Activated CD4-positive, alpha-beta T cell treated with anti-CD3 and anti-CD28 coated beads, Interleukin-2, Interleukin-4, amounts not matched to agents 100 ng/mL and 50 ng/mL, durations not matched to agents 16 hours and 8 hours (primary cell): Measurements from ENCODE around the gene PRKCG.

ENCODE experiments used
- DNase-seq: peaks from one replicate; pipeline ENCODE4 v3.0.0-alpha.2; 2020; ENCODE audit warnings: low spot score

Gene PRKCG

DNA sequence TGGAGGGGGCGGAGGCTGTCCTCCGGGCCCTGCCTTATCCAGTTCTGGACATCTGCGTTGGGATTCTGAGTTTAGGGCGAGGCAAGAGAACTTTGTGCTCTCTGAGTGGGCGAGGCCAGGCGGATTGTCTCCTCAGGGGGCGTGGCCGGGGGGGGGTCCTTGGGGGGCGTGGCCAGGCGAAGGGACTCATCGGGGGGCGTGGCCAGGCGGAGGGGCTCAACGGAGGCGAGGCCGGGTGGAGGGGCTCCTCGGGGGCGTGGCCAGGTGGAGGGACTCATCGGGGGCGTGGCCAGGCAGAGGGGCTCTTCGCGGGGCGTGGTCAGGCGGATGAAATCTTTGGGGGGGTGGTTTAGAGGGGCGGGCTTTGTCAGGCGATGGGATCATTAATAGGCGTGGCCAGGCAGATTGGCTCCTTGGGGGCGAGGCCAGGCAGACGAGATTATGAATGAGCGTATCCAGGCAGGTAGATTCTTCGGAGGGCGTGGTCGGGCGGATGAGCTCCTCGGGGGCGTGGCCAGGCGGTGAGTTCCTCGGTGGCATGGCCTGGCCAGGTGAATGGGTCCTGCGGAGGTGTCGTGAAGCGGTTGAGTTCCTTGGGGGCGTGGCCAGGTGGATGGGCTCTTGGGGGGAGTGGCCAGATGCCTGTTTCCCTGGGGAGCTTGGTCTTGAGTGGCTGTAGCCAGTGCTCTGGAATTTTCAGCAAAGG, 16.8 kb downstream of the PRKCG start:
- no peak for DNase-seq

DNA sequence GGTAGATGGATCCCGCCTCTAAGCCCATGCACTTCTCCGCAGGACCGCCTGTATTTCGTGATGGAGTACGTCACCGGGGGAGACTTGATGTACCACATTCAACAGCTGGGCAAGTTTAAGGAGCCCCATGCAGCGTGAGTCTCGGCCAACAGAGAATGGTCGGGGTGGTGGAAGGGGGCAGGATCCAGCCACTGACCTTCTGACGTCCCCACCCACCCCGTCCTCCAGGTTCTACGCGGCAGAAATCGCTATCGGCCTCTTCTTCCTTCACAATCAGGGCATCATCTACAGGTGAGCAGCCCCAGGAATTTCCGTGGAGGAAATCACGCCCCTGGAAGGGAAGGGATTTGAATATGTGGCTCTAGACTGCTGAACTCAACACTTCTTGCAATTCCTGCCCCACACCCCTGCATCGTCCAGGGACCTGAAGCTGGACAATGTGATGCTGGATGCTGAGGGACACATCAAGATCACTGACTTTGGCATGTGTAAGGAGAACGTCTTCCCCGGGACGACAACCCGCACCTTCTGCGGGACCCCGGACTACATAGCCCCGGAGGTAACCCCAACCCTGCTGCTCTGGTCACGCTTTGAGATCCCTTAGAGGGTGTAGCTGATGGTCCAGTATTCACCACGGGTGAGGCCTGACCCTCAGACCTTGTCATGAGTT, 18.3 kb downstream of the PRKCG start:
- no peak for DNase-seq

DNA sequence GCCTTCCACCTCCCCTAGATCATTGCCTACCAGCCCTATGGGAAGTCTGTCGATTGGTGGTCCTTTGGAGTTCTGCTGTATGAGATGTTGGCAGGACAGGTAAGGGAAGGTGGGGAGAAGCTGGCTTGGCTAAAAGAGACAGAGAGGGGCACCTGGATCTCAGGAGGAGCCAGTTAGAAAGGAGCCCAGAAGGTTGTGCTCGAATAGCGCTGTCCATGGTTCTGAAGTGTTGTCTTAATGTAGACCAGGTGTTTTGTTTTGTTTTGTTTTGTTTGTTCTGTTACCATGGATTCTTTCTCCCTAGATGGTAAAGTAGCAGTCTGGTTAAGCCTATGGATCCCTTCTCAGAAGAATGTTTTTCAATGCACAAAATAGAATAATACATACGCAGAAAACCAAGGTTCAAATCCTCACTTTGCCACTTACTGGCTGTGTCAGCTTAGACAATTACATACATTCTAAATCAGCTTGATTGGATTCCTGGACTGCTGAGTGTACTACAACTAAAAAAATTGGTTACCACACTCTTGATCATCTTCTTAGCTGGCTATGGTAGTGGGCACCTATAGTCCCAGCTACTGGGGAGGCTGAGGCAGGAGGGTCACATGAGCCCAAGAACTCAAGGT, 21.2 kb downstream of the PRKCG start:
- DNase-seq, result peak; percentile 35

DNA sequence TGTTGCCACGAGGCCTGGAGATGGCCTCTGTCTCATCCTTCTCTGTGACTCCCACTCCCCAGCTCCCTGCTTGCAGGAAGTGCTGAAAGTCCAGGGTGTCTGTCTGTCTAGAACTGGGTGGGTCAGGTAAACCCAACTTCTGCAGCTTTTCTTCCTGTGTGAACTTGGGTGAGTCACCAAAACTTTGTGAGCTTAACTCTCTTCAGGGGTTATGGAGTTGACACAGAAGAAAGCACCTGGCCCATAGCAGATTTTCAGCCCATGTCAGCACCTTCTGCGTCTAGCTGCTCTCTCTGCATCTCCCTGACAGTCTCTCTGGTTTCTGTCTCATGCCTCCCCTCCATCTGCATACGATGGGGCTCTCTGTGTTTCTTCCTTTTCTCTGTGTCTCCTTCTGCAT, 22.9 kb downstream of the PRKCG start:
- DNase-seq, result no peak

DNA sequence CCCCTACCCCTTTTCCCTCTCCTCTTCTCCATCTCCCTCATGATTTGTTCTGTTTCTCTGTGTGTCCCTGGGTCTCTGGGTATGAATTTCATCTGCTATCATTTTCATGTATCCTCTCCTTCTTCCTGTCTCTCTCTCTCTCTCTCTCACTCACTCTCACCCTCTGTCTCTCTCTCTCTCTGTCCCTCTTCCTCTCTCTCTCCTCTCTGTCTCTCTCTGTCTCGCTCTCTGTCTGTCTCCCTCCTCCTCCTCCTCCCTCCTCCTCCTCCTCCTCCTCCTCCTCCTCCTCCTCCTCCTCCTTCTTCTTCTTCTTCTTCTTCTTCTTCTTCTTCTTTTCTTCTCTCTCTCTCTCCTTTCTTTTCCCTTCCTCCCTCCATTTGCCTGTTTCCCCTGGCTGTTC, 23.8 kb downstream of the PRKCG start:
- DNase-seq, result no peak

DNA sequence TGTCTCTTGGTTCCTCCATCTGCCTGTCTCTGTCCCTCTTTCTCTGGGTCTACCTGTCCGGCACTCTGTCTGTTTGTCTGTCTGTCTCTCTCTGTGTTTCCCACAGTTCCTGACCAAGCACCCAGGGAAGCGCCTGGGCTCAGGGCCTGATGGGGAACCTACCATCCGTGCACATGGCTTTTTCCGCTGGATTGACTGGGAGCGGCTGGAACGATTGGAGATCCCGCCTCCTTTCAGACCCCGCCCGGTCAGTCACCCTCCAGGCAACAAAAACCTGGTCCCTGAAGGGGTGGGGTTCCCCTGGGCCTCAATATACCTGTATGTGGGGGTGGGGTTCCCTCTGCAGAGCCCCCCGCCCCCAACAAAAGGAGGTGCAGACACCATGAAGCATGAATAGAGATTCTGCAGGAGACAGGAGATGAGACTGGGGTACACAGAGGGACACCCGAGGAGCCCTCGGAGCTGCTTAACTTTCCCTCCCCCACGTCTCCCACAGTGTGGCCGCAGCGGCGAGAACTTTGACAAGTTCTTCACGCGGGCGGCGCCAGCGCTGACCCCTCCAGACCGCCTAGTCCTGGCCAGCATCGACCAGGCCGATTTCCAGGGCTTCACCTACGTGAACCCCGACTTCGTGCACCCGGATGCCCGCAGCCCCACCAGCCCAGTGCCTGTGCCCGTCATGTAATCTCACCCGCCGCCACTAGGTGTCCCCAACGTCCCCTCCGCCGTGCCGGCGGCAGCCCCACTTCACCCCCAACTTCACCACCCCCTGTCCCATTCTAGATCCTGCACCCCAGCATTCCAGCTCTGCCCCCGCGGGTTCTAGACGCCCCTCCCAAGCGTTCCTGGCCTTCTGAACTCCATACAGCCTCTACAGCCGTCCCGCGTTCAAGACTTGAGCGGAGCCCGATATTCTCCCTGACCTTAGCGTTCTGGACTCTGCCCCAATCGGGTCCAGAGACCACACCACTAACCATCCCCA, 24.5 kb downstream of the PRKCG start:
- peak; percentile 61 for DNase-seq

DNA sequence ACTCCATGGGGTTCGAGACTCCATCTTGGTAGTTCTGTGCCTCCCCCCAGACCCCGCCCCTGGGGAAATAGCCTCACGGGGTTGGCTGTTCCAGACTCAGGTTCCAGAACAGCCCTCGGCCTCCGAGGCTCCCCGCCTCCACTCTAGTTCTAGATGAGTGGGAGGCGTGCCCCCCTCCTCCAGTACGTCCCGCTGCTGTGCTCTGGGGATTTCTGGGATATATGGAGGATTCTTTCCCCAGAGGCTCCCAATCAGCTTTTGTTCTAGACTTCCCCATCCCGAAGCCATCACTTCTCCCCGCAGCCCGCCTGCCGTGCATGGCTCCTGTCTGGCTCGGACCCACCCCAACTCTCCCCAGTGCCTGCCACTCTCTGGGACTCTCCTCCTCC, 25.2 kb downstream of the PRKCG start:
- no peak for DNase-seq

DNA sequence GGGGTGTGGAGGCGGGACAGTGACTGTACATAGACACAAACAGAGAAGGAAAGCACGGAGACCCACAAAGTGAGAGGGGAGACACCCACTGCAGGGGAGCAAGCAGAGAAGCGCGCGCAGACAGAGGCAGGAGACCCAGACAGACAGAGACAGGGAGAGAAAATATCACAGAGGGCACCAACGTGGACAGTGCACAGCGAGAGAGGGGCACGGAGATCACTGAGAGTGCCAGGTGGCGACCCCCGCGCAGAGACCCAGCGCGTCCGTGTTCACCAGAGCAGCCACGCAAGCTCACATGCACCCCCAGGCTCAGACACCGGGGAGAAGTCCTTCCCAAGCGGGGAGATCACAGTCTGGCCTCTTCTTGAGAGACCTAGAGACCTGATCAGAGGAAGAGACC, 25.7 kb downstream of the PRKCG start:
- DNase-seq, result no peak

DNA sequence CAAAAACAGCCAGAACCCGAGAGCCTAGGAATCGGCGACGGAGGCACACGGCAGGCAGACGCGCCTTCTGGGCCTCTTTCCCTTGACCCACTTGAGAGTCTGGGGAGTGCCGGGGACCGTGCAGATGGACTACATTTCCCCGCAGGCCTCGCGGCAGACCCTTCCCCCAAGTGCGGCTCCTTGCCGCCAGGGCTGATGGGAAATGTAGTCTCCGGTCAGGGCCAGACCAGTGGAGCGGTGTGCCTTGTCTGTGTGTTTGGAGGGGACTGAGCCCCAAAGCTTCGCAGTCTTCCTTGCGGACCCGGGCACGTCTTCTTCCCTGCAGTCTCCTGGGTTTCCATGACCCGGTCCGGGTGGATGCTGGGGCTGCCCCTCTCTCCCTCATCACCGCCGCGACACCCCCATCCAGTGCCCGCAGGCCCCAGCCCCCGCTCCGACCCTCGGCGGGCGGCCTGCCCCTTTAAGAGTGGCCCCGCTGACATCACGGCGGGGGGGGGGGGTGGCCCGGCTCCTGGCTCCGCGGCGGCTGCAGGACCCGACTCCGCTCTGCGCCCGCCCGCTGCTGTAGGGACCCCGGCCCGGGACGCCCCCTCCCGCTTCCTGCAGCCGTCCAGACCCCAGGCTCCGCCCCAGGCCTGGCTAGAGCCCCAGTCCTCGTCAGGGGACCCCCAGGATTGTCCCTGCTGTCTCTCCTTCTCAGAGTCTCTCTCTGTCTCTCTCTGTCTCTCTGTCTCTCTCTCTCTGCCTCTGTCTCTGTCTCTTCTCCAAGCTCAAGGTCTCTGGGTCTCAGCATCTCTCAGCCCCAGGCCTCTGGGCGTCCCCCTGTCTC, 26.3 kb downstream of the PRKCG start:
- DNase-seq, result peak; percentile 75

DNA sequence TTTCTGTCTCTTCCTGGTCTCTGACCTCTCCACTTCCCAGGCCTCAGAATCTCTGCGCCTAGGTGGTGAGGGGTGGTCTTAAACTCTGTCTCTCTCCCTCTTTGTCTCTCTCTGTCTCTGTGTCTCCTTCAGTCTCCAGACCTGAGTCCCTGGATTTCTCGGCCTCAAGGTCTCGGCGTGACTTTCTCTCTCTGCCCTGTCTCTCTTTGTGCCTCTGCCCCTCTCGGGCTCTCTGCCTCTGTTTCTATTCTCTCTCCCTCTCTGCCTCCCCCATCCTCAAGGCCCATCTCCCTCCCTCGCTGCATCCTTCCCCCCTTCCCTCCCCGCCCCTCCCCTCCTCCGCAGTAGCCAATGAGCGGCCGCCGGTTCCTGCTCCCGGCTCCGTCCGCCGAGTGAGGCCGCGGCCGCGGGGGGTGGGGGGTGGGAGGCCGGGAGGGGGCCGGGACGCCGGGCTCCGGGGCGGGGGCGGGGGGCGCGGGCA, 27.0 kb downstream of the PRKCG start, which contains the start of gene CACNG7:
Gene CACNG7 (plus strand): TSS at position 344 of the 481 bp plus-strand sequence. CDS start 3,554 bp downstream, outside the sequence.
- DNase-seq, result no peak

DNA sequence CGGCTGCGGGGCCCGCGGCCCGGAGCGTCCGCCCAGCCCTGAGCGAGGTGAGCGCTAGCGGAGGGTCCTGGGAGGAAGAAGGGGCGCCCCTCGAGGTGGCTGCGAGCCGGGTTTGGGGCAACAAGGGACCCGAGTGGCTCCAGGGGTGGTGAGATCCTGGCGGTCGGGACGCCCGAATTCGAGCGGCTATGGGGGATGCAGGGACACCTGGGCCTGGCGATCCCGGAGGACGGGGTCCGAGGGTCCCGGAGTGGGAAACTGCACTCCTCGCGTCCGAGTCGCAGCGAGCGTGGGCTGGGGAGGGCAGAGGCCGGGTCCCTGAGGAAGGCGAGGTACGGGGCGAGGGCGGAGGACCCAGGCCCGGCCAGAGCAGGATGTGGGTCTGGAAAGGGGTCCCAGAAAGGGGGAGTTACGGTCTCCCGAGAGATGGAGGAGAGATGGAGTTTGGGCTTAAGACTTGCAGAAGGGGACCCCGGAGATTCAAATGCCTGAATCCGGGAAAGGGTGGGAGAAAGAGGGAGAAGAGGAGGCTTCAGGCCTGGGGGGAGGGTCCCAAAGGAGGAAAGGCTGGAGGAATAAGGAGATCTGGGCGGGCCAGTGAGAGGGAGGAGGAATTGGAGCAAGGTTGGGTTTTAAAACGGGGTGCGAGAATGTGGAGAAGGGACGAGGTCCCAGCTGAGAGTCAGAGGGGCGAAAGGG, 27.6 kb downstream of the PRKCG start:
- DNase-seq, result no peak

DNA sequence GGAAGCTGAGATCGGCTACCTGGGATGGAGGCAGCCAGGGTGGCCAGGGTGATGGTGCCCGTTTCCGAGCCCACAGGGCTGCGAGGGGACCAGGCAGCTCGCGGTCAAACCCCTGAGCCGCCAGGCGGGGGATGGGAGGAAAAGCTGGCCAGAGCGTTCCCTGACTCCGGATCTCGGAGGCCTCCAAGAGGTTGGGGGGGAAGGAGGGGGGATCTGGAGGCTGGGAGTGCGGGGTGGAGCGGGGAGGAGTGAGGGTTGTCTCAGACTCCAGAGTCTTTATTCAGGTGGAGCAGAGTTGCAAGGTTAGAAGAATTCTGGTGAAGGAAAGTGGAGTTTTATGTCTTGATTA, 28.1 kb downstream of the PRKCG start:
- DNase-seq, result no peak

DNA sequence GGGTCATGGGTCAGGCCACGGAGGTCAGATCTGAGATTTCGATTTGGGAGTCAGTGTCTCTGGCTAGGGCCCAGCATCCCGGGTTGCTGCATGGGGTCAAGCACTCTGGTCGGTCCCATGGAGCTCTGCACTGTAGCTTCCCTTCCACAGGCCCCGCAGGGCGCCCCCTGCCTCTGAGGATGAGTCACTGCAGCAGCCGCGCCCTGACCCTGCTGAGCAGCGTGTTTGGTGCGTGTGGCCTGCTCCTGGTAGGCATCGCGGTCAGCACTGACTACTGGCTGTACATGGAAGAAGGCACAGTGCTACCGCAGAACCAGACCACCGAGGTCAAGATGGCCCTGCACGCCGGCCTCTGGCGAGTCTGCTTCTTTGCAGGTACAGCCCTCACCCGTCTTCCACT, 30.7 kb downstream of the PRKCG start:
- DNase-seq, result peak; percentile 15

DNA sequence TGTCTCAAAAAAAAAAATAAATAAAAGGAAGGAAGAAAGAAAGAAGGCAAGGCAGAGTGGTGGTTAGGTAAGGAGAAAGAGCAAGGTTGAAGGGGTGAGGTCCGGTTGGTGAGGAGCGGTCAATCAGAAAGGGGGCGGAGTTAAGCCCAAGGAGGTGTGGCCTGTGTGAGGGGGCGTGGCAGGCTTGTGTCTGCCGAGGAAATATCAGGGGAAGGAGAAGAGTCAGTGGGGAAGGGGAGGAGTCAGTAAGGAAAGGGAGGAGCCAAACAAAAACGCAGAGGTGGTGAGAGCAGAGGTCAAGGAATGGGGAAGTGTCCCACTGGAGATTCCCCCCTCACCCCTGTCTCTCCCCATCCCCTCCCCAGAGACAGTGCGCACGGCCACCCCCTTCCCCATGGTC, 33.0 kb downstream of the PRKCG start:
- DNase-seq, result no peak

DNA sequence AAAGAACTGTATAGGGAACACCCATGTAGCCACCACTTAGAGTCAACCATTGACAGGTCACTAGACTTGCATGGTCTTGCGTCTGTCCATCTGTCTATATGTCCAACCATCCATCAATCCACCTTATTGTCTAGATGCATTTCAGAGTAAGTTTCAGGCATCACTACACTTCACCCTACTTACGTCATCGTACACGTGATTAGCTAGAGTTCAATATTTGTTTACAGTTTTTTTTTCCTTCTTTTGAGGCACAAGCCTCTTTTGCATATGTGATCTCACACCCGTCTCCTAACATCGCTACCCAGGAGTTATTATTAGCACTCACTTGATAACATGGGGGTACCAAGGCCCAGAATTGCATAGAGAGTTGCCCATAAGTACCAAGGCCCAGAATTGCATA, 34.0 kb downstream of the PRKCG start:
- no peak for DNase-seq

DNA sequence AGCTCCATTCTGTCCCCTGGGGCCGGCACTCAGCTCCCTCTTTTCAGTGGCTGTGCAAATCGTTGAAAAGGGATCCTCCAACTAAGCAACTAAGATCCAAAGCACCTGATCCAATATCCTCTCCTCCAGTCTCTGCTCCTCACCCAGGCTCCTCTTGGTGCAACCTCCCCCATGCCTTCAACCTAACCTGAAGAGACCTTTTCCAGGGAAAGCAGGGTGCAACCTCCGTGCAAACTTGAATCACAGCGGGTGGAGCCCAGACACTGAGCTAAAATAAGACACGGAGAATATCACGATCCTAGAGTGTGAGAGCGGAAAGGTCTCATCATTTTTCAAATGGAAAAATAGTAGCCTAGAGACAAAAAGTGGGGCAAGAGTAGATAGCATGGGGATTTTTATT, 35.4 kb downstream of the PRKCG start:
- DNase-seq, result no peak

DNA sequence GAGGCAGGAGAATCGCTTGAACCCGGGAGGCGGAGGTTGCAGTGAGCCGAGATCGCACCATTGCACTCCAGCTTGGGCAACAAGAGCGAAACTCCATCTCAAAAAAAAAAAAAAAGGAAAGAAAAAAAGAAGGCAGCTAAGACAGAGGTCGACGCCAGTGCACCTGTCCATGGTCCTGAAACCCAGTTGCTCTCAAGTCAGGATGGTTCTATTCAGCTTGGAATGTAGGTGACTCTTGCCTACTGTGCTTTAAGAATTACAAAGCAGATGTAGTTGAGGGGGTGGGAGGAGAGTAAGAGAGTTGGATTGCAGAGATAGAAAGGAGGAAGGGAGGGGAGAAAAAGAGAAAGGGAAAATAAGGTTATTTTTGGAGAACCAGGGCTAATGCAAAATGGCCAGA, 45.7 kb downstream of the PRKCG start:
- no peak for DNase-seq

DNA sequence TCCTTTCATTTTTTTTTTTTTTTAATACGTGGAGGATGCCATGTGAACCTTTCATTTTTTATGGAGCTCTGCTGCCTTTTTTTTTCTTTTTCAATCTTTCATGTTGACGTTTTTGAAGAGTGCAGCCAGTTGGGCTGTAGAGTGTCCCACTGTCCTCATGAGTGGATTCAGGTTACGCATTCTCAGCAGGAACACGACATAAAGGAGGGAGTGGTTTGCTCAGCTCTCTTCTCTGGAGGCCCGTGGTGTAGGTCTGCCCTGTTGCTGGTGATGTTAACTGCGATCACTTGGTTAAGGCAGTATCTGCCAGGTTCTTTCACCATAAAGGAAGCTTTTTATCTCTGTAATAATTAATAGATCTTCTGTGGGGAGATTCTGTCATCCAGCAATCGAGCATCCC, 54.0 kb downstream of the PRKCG start:
- no peak for DNase-seq

DNA sequence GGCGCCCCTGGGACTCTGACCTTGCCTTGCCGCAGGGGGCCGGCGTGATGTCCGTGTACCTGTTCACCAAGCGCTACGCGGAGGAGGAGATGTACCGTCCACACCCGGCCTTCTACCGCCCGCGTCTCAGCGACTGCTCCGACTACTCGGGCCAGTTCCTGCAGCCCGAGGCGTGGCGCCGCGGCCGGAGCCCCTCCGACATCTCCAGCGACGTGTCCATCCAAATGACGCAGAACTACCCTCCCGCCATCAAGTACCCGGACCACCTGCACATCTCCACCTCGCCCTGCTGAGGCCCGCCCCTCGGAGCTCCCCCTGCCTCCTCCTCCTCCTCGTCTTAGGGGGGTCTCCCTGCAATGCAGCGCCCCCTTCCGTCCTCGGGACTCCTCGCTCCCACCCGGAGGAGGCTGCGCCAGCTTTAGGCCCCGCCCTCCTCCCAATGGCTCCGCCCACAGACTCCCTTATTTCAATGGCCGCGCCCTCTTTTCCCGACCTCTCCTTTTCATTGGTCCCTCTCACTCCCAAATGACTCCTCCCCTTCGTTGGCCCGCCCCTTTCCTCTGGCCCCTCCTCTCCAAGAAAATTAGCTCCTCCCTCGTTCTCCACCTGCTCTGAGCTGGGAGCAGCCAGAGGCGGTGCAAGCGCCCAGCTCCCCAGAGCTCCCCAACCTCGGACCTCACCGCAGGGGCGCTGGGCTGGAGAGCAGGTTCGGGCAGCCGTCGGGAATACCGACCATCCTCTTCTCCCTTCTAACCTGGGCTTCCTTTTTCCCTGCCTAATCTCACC, 60.2 kb downstream of the PRKCG start:
- no peak for DNase-seq

DNA sequence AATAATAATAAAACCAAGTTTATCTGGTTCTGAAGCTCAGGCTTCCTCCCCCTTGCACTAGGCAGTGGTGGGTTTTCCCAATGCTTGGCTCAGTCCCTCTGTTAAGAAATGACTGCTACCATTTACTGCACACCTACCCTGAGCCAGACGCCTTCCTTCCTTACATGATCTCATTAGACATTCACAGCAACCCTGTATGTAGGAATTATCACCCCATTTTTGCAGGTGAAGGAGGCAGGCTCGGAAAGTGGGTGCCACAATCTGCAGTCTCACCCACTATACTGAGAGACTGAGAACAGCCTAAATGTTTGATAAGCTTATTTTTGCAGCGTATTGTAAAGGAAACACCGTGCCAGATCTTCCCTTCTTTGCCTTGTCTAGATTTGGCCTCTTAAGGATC, 62.4 kb downstream of the PRKCG start:
- no peak for DNase-seq
